SJSA1 (cell line): ENCODE data around the gene ZNF777. TPM values are rescaled to one million over a fixed set of nuclear protein-coding genes. Genes with fewer than 3 reads are reported as not detected.

ENCODE experiments used
- DNase-seq, 2 experiments: peaks; one replicate each; pipeline ENCODE4 v3.0.0-alpha.2; 2015 to 2020; ENCODE audit warnings: low spot score in 2 of 2, low read depth in 1 of 2
- H3K27ac ChIP-seq: fragments of 250-450 bp; sonication (Bioruptor Pico); 2 replicates; pipeline ENCODE4 v1.5.1; 2020; ENCODE audit warnings: mild to moderate bottlenecking, moderate library complexity
- H3K27me3 ChIP-seq: fragments of 250-450 bp; sonication (Bioruptor Pico); replicated peaks from 2 replicates; pipeline ENCODE4 v1.5.1; 2020; ENCODE audit warnings: mild to moderate bottlenecking, moderate library complexity
- H3K36me3 ChIP-seq: fragments of 250-450 bp; sonication (Bioruptor Pico); 2 replicates; pipeline ENCODE4 v1.5.1; 2020; ENCODE audit warnings: mild to moderate bottlenecking
- H3K4me1 ChIP-seq: fragments of 250-450 bp; sonication (Bioruptor Pico); replicated peaks from 2 replicates; pipeline ENCODE4 v1.6.1; 2021; ENCODE audit warnings: mild to moderate bottlenecking
- H3K4me3 ChIP-seq: fragments of 250-450 bp; sonication (Bioruptor Pico); 2 replicates; pipeline ENCODE4 v1.5.1; 2020; ENCODE audit warnings: mild to moderate bottlenecking
- H3K9me3 ChIP-seq: fragments of 250-450 bp; sonication (Bioruptor Pico); replicated peaks from 2 replicates; pipeline ENCODE4 v1.5.1; 2020; ENCODE audit warnings: mild to moderate bottlenecking
- total RNA-seq: library from RNA; depleted of rRNA; stranded (reverse); fragments of >200 nt; shearing (Covaris generic); gene quantifications from 2 replicates; pipeline ENCODE4 v1.2.3, GENCODE V29; 2014; rRNA removed

ZNF777 gene
- 1.8 and 6.6 TPM in 2 replicates for total RNA-seq

DNA sequence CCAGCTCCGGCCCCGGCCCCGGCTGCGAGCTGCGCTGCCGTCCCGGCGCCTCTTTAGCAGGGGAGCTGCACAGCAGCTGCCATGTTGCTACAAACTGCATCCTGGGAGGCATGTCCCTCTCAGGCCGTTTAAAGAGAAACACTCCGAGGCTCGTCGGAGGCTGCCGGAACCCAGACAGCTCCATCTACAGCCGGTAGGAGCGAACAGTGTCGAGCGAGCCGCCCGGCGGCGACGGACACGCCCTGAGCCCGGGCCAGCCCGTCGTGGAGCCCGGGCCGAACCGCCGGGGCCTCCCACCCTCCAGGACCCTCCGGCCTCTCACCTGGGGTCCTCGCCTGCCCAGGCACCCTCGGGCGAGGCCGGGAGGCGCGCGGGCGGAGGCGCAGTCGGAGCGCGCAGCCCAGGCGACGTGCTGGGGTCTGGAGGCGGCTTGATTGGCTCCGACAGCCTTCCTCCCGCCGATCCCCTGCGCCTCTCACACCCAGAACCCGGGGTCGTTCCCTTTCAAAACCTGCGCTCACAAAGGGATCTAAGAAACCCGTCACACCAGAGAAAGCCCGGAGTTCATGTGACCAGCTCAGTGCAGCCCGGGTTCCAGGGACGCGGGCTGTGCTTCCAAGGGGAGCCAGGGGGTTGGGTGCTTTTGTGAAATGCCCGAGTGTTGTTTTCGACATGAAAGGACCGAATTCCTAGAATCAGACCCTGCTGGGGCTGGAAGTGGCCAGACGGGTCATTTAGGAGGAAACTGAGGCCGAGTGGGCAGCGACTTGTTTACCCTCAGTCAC is at the start of gene ZNF777:
TSS of gene ZNF777 (minus strand) at position 570 of the 785 bp plus-strand sequence. CDS start 5,040 bp downstream, outside the sequence.
- 0 out of 2 replicates have a peak, but pooled peaks cover 4% of the 10 kb centered on the region for H3K9me3 ChIP-seq
- H3K4me1 ChIP-seq = peaks cover 25% of the 10 kb centered on the region
- peak within 1 kb of the TSS; percentile 62 for H3K4me3 ChIP-seq
- peak; percentile 72 to 82 for DNase-seq
- H3K27me3 ChIP-seq = 0 out of 2 replicates have a peak, but pooled peaks cover 4% of the 10 kb centered on the region
- peak within 1 kb of the TSS; percentile 33; the same call in 1 of the 2 replicates for H3K27ac ChIP-seq
- peaks cover 11% of the 10 kb centered on the region for H3K36me3 ChIP-seq

- Histone ChIP-seq H3K4me3 (no peak overlapping the region), H3K4me1 (no peaks in the 10 kb centered on the region), H3K27ac (no peak overlapping the region), H3K9me3 (0 out of 2 replicates have a peak, but pooled peaks cover 6% of the 10 kb centered on the region), H3K27me3 (no peaks in the 10 kb centered on the region), H3K36me3 (no peaks in the 10 kb centered on the region)
- DNase-seq = no peak
These were observed 49.4 kb upstream of the ZNF777 start for GRCh38 chr7:149510248-149510647.

DNA sequence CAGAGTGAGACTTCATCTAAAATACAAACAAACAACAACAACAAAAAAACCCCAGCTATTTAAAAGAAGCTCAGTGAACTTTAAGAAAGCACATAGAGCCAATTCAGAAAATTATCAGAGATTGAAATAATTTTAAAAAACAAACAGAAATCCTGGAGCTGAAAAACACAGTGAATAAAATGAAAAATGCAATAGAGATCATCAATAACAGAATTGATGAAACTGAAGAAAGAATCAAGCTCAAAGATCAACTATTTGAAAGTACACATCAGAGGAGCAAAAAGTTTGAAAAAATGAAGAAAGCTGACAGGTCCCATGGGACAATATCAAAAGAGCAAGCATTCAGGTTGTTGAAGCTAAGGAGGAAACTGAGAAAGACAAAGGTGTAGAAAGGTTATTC is 48.9 kb upstream of the ZNF777 start:
- no peak for DNase-seq

DNA sequence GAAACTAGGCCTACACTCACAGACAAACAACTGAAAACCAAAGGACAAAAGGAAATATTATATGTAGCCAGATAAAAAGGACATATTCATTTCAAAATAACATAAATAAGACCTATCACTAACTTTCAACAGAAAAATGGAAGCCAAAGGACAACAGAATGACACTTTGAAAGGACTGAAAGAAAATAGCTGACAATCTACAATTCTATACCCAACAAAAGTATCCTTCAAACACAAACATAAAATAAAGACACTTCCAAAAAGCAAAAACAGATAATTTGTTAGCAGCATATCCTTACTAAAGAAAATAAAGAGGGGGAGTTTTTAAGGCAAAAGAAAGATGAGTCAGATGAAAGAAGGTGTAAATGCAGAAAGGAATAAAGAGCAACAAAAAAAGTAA is 44.7 kb upstream of the ZNF777 start:
- Histone ChIP-seq H3K27ac (no peak overlapping the region), H3K4me3 (no peak overlapping the region), H3K9me3 (0 out of 2 replicates have a peak, but pooled peaks cover 8% of the 10 kb centered on the region), H3K27me3 (no peaks in the 10 kb centered on the region), H3K36me3 (no peaks in the 10 kb centered on the region), H3K4me1 (no peaks in the 10 kb centered on the region)
- DNase-seq = no peak

More for the DNA sequence above, 48.9 kb upstream of the ZNF777 start:
- H3K36me3 ChIP-seq = no peaks in the 10 kb centered on the region
- H3K4me1 ChIP-seq = no peaks in the 10 kb centered on the region
- H3K27me3 ChIP-seq = no peaks in the 10 kb centered on the region
- no peak overlapping the region for H3K4me3 ChIP-seq
- H3K9me3 ChIP-seq = 0 out of 2 replicates have a peak, but pooled peaks cover 8% of the 10 kb centered on the region
- H3K27ac ChIP-seq = no peak overlapping the region

GRCh38 chr7:149501651-149502050 is 40.8 kb upstream of the ZNF777 start:
- no peak overlapping the region for H3K27ac ChIP-seq
- H3K4me3 ChIP-seq = no peak overlapping the region
- 0 out of 2 replicates have a peak, but pooled peaks cover 4% of the 10 kb centered on the region for H3K27me3 ChIP-seq
- peaks cover 5% of the 10 kb centered on the region; the same call in 1 of the 2 replicates for H3K36me3 ChIP-seq
- DNase-seq = no peak
- H3K4me1 ChIP-seq = peaks cover 4% of the 10 kb centered on the region; the same call in 1 of the 2 replicates
- 0 out of 2 replicates have a peak, but pooled peaks cover 6% of the 10 kb centered on the region for H3K9me3 ChIP-seq

DNA sequence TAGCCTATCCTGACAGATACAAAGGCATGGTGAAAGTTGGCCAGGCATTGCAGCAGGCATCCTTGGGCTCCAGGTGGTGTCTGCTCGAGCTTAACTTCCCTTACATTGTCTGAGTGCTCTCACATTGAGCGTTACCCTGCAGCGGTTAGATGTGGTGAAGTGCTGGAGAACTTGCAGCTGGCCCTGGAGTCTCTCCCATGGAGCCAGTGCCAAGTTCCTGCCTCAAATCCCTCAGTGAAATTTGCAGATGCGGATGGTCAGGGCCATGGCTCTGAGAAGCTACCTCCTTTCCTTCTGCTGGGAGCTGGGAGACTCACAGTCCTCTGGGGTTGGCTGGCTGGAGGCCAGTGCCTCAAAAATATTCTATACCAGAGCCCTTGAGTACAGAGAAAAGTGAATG is 40.0 kb upstream of the ZNF777 start:
- H3K36me3 ChIP-seq = peaks cover 5% of the 10 kb centered on the region
- H3K4me1 ChIP-seq = peaks cover 5% of the 10 kb centered on the region
- no peak overlapping the region for H3K4me3 ChIP-seq
- 0 out of 2 replicates have a peak, but pooled peaks cover 4% of the 10 kb centered on the region for H3K27me3 ChIP-seq
- DNase-seq = no peak
- H3K27ac ChIP-seq = no peak overlapping the region
- H3K9me3 ChIP-seq = 0 out of 2 replicates have a peak, but pooled peaks cover 2% of the 10 kb centered on the region

DNA sequence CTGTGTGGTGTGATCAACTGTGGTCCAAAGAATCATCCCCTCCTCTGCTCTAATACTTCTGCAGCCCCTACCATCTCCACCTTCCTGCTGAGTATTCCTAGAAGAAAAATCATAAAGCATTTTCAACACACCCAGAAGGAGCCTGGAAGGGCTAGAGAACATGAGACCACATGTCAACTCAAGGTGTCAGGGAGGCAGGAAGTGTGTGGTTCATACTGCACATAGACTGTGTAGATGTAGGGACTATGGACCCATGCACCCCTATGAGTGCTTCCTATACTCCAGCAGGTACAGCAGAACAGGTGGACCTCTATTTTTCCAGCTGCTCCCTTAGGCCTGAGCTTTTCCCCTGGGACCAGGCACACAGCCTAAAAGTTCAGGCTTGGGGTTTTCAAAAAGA is 39.3 kb upstream of the ZNF777 start:
- Histone ChIP-seq H3K27me3 (0 out of 2 replicates have a peak, but pooled peaks cover 4% of the 10 kb centered on the region), H3K4me1 (peaks cover 12% of the 10 kb centered on the region), H3K9me3 (0 out of 2 replicates have a peak, but pooled peaks cover 2% of the 10 kb centered on the region), H3K27ac (no peak overlapping the region), H3K36me3 (peaks cover 10% of the 10 kb centered on the region), H3K4me3 (no peak overlapping the region)
- no peak for DNase-seq

GRCh38 chr7:149498811-149499210 is 37.9 kb upstream of the ZNF777 start:
- Histone ChIP-seq H3K27me3 (0 out of 2 replicates have a peak, but pooled peaks cover 4% of the 10 kb centered on the region), H3K36me3 (peaks cover 14% of the 10 kb centered on the region), H3K9me3 (no peaks in the 10 kb centered on the region), H3K27ac (no peak overlapping the region), H3K4me1 (peaks cover 14% of the 10 kb centered on the region), H3K4me3 (no peak overlapping the region)
- DNase-seq = no peak

- peak; percentile 48 to 82 for DNase-seq
- Histone ChIP-seq H3K27ac (peak within 1 kb of the TSS; percentile 58), H3K36me3 (peaks cover 25% of the 10 kb centered on the region), H3K9me3 (no peaks in the 10 kb centered on the region), H3K4me1 (peaks cover 14% of the 10 kb centered on the region), H3K4me3 (peak within 1 kb of the TSS; percentile 98), H3K27me3 (0 out of 2 replicates have a peak, but pooled peaks cover 4% of the 10 kb centered on the region)
These were observed 36.8 kb upstream of the ZNF777 start, which contains the start of gene ZNF746 for GRCh38 chr7:149497467-149498261. TSS of gene ZNF746 (minus strand) at chr7:149497809. CDS start at chr7:149497536, 273 bp downstream.

DNA sequence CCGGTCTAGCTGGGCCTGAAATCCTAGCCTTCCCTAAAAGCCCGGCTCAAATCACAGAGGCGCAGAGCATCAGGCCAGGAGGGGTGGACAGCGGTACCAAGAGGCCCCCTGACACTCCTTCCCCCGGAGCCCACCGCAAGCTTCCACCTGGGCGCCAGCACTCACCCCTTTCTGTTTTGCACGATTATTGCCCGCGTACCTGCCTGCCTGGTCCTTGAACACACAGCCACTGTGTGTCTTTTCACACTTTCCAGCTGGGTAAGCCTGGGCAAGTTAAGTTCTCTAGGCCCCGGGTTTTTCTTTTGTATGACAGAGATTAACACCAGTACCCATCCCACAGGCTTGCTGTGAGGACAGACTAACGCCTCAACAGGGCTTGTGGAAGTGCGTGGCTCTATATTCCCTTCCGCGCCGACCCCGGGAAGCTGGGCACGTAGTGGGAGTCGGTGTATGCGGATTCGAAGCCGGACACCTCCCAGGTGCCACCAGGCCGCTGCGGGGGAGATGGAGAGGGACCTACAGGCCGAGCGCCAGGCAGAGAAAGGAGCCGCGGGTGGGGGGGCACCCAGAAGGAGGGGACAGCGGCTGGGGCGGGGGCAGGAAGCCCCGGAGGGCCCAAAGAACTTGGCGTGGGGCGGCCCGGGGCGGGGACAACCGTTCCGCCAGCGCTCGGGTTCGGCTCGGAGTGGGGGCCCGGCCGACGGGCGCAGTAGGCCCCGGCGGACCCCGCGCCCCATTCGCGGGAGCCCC is 36.0 kb upstream of the ZNF777 start:
- Histone ChIP-seq H3K9me3 (no peaks in the 10 kb centered on the region), H3K27me3 (0 out of 2 replicates have a peak, but pooled peaks cover 4% of the 10 kb centered on the region), H3K27ac (peak overlapping the region; percentile 58), H3K36me3 (peaks cover 31% of the 10 kb centered on the region), H3K4me1 (peaks cover 14% of the 10 kb centered on the region), H3K4me3 (peak overlapping the region; percentile 98)
- DNase-seq = peak; percentile 54 to 67

DNA sequence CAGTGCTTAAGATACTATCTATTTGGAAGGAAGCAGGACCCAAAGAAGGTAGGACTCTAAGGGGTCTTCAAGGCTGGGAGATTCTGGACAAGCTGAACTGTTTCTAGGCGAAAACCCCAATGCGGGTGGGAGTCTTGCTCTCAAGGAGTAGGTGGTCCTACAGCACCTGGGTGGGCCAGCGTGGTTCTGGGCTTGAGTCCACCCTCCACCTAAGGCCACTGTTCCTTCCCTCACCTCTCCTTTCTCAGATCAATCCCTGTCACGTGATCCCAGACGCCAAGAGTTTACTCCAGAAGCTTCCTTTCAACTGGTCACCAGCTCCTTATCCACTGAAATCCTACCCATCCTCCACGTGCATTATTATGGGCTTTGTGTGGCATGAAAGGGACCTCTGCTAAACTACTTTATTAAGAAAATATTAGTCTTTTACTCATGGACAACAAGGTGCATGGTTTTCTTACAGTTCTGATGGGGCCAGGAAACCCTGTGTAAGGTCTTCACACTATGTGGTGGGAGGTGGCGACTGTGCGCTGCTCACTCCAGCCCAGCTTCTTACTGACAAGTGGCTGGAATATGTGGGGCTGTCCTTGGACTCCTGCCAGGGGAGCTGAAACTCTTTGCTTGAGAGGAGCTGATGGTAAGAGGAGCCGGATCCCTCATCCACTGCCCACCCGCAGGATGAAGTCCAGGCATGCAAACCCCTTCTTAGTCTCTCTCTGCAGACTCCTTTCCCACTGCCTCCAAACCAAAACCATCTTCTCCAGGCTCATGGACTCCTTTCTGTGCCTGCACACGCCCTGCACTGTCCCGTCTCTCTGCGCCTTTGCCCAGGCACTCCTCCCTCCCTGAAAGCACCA is 35.2 kb upstream of the ZNF777 start:
- no peak overlapping the region for H3K27ac ChIP-seq
- H3K27me3 ChIP-seq = 0 out of 2 replicates have a peak, but pooled peaks cover 4% of the 10 kb centered on the region
- H3K4me1 ChIP-seq = peaks cover 14% of the 10 kb centered on the region
- peaks cover 39% of the 10 kb centered on the region for H3K36me3 ChIP-seq
- DNase-seq = peak; percentile 65 to 83
- H3K9me3 ChIP-seq = no peaks in the 10 kb centered on the region
- peak overlapping the region; percentile 98 for H3K4me3 ChIP-seq

GRCh38 chr7:149494738-149495368 is 34.0 kb upstream of the ZNF777 start:
- Histone ChIP-seq H3K27ac (no peak overlapping the region), H3K4me1 (peaks cover 14% of the 10 kb centered on the region), H3K4me3 (no peak overlapping the region), H3K9me3 (no peaks in the 10 kb centered on the region), H3K27me3 (0 out of 2 replicates have a peak, but pooled peaks cover 4% of the 10 kb centered on the region), H3K36me3 (peaks cover 51% of the 10 kb centered on the region)
- no peak for DNase-seq
